ENCODE measurements around the gene PTMS.

- no peak for TF ChIP-seq EZH2 (IDR thresholded peaks at IDR 0.05; ENCODE audit: borderline replicate concordance)
- TF ChIP-seq CTCF (IDR thresholded peaks at IDR 0.05; ENCODE audit: poor library complexity) = peak; percentile 84
- no peak for TF ChIP-seq EZH2phosphoT487 (IDR thresholded peaks at IDR 0.05; ENCODE audit: low read depth, severe bottlenecking, unreplicated experiment)
Measured at GRCh38 chr12:6735448-6736191, 30.5 kb upstream of the PTMS start.
